HUES48 (cell line): ENCODE data around the gene DCC.

Source experiments
- H3K27ac ChIP-seq: one replicate; pipeline ENCODE4 v1.7.0; 2013; ENCODE audit warnings: low read depth, low read length, inconsistent platforms
- H3K27me3 ChIP-seq: 2 replicates; pipeline ENCODE4 v1.6.1; 2013; ENCODE audit warnings: mild to moderate bottlenecking, low read length; ENCODE audit not compliant: control insufficient read depth, insufficient read depth
- H3K36me3 ChIP-seq: 2 replicates; pipeline ENCODE4 v1.6.1; 2013; ENCODE audit warnings: low read length; ENCODE audit not compliant: control insufficient read depth, insufficient read depth
- H3K4me1 ChIP-seq: 2 replicates; pipeline ENCODE4 v1.6.1; 2013; ENCODE audit warnings: mild to moderate bottlenecking, low read length; ENCODE audit not compliant: control insufficient read depth, insufficient read depth
- H3K4me3 ChIP-seq: 2 replicates; pipeline ENCODE4 v1.5.1; 2013; ENCODE audit warnings: mild to moderate bottlenecking, low read depth, low read length
- H3K9ac ChIP-seq: 2 replicates; pipeline ENCODE4 v1.6.1; 2013; ENCODE audit warnings: mild to moderate bottlenecking, low read depth, low read length, moderate library complexity
- H3K9me3 ChIP-seq: 2 replicates; pipeline ENCODE4 v1.6.1; 2013; ENCODE audit warnings: low read length; ENCODE audit not compliant: control insufficient read depth, insufficient read depth

The DCC gene

GRCh38 chr18:52387175-52387574, 47.2 kb downstream of the DCC start:
- no peak overlapping the region for H3K4me3 ChIP-seq
- no peaks in the 10 kb centered on the region for H3K36me3 ChIP-seq
- no peak overlapping the region for H3K9ac ChIP-seq
- no peaks in the 10 kb centered on the region for H3K9me3 ChIP-seq
- H3K4me1 ChIP-seq = no peaks in the 10 kb centered on the region
- no peaks in the 10 kb centered on the region for H3K27me3 ChIP-seq
- no peak overlapping the region for H3K27ac ChIP-seq

GRCh38 chr18:52391810-52392559, 52.0 kb downstream of the DCC start:
- no peak overlapping the region for H3K27ac ChIP-seq
- no peaks in the 10 kb centered on the region for H3K27me3 ChIP-seq
- no peaks in the 10 kb centered on the region for H3K36me3 ChIP-seq
- H3K4me3 ChIP-seq = no peak overlapping the region
- no peaks in the 10 kb centered on the region for H3K4me1 ChIP-seq
- H3K9ac ChIP-seq = no peak overlapping the region
- H3K9me3 ChIP-seq = no peaks in the 10 kb centered on the region

GRCh38 chr18:52394602-52395001, 54.6 kb downstream of the DCC start:
- H3K4me1 ChIP-seq = no peaks in the 10 kb centered on the region
- H3K27me3 ChIP-seq = no peaks in the 10 kb centered on the region
- no peaks in the 10 kb centered on the region for H3K9me3 ChIP-seq
- no peak overlapping the region for H3K4me3 ChIP-seq
- no peaks in the 10 kb centered on the region for H3K36me3 ChIP-seq
- H3K27ac ChIP-seq = no peak overlapping the region
- H3K9ac ChIP-seq = no peak overlapping the region

- Histone ChIP-seq H3K27me3 (no peaks in the 10 kb centered on the region), H3K9ac (no peak overlapping the region), H3K9me3 (no peaks in the 10 kb centered on the region), H3K4me3 (no peak overlapping the region), H3K4me1 (no peaks in the 10 kb centered on the region), H3K27ac (no peak overlapping the region), H3K36me3 (no peaks in the 10 kb centered on the region)
Observed at GRCh38 chr18:52395146-52395852, 55.3 kb downstream of the DCC start.

- no peaks in the 10 kb centered on the region for H3K4me1 ChIP-seq
- H3K9ac ChIP-seq = no peak overlapping the region
- no peaks in the 10 kb centered on the region for H3K9me3 ChIP-seq
- H3K27ac ChIP-seq = no peak overlapping the region
- H3K4me3 ChIP-seq = no peak overlapping the region
- H3K36me3 ChIP-seq = no peaks in the 10 kb centered on the region
- H3K27me3 ChIP-seq = no peaks in the 10 kb centered on the region
Observed at GRCh38 chr18:52401236-52401635, 61.2 kb downstream of the DCC start.

- Histone ChIP-seq H3K27me3 (no peaks in the 10 kb centered on the region), H3K9me3 (no peaks in the 10 kb centered on the region), H3K4me3 (no peak overlapping the region), H3K36me3 (no peaks in the 10 kb centered on the region), H3K9ac (no peak overlapping the region), H3K4me1 (no peaks in the 10 kb centered on the region), H3K27ac (no peak overlapping the region)
Observed at GRCh38 chr18:52402814-52403213, 62.8 kb downstream of the DCC start.

GRCh38 chr18:52403291-52404021, 63.5 kb downstream of the DCC start:
- no peak overlapping the region for H3K4me3 ChIP-seq
- H3K27ac ChIP-seq = no peak overlapping the region
- no peaks in the 10 kb centered on the region for H3K36me3 ChIP-seq
- no peaks in the 10 kb centered on the region for H3K9me3 ChIP-seq
- no peaks in the 10 kb centered on the region for H3K27me3 ChIP-seq
- no peaks in the 10 kb centered on the region for H3K4me1 ChIP-seq
- H3K9ac ChIP-seq = no peak overlapping the region

GRCh38 chr18:52408800-52409302, 68.9 kb downstream of the DCC start:
- no peaks in the 10 kb centered on the region for H3K4me1 ChIP-seq

GRCh38 chr18:52409727-52410126, 69.7 kb downstream of the DCC start:
- Histone ChIP-seq H3K4me3 (no peak overlapping the region), H3K9me3 (no peaks in the 10 kb centered on the region), H3K4me1 (no peaks in the 10 kb centered on the region), H3K27ac (no peak overlapping the region), H3K9ac (no peak overlapping the region), H3K27me3 (no peaks in the 10 kb centered on the region), H3K36me3 (no peaks in the 10 kb centered on the region)

More at GRCh38 chr18:52408800-52409302, 68.9 kb downstream of the DCC start:
- Histone ChIP-seq H3K9ac (no peak overlapping the region), H3K27ac (no peak overlapping the region), H3K9me3 (no peaks in the 10 kb centered on the region), H3K27me3 (no peaks in the 10 kb centered on the region), H3K4me3 (no peak overlapping the region), H3K36me3 (no peaks in the 10 kb centered on the region)

GRCh38 chr18:52415131-52415530, 75.1 kb downstream of the DCC start:
- Histone ChIP-seq H3K4me1 (no peaks in the 10 kb centered on the region), H3K27ac (no peak overlapping the region), H3K9ac (no peak overlapping the region), H3K9me3 (no peaks in the 10 kb centered on the region), H3K27me3 (no peaks in the 10 kb centered on the region), H3K4me3 (no peak overlapping the region), H3K36me3 (no peaks in the 10 kb centered on the region)
